ENCODE data around the gene GRK3.
"Not testable (repeated sequence)": the region's sequence is repeated elsewhere in the genome, so short reads cannot be mapped to it uniquely, and the experiment has no call there.

The GRK3 gene

GRCh38 chr22:25573841-25574240 is 9.4 kb downstream of the GRK3 start:
- Histone ChIP-seq H3K27me3 (no peaks in the 10 kb centered on the region), H3K36me3 (peaks cover 8 to 19% (median 15%) of the 10 kb centered on the region in 11 experiments; a peak in 17 of 22 replicates), H3K4me2 (no peak overlapping the region), H3K9me3 (replicated peaks in 1 of 11) (peaks cover 0 to 16% (median 7%) of the 10 kb centered on the region in 11 experiments; a peak in 14 of 22 replicates), H3K27ac (no peak overlapping the region), H3K4me1 (peaks cover 16 to 43% (median 29%) of the 10 kb centered on the region in 10 experiments), H4K20me1 (peaks cover 0 to 84% (median 32%) of the 10 kb centered on the region in 11 experiments; a peak in 13 of 22 replicates), H3K4me3 (no peak overlapping the region), H3K9ac (no peak overlapping the region)
- no peak for TF ChIP-seq Cebpa-rat (IDR thresholded peaks at IDR 0.05)

DNA sequence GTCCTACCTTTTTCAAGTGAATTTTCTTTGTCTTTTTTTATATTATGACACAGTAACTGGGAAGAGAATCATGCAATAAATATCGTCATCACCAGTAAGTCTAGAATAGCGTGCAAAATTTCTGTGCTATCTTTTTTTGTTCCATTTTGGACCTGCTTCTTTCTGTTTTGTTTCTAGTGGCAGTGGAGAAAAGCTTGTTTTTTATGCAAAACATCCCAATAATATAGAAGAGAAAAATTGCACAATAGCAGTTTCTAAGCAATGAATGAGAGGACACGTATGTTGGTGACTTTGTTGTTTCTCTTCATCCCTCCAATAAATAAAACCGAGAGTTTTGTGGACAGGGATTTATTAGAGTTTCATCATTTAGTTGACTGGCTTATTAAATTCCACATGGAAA is 10.3 kb downstream of the GRK3 start:
- no peak overlapping the region for H3K4me3 ChIP-seq
- no peak overlapping the region for H3K9ac ChIP-seq
- H3K4me2 ChIP-seq = no peak overlapping the region
- 0 out of 22 replicates have a peak, but pooled peaks of 1 of the 11 experiments have one; percentile 30 for TF ChIP-seq Cebpa-rat (IDR thresholded peaks at IDR 0.05)
- H3K4me1 ChIP-seq = peaks cover 9 to 34% (median 21%) of the 10 kb centered on the region in 10 experiments
- peaks cover 0 to 16% (median 8%) of the 10 kb centered on the region in 11 experiments; a peak in 14 of 22 replicates for H3K9me3 ChIP-seq (replicated peaks in 1 of 11)
- H3K27me3 ChIP-seq = no peaks in the 10 kb centered on the region
- H4K20me1 ChIP-seq = peaks cover 0 to 76% (median 30%) of the 10 kb centered on the region in 11 experiments; a peak in 13 of 22 replicates
- H3K27ac ChIP-seq = no peak overlapping the region
- peaks cover 9 to 24% (median 16%) of the 10 kb centered on the region in 11 experiments; a peak in 17 of 22 replicates for H3K36me3 ChIP-seq

DNA sequence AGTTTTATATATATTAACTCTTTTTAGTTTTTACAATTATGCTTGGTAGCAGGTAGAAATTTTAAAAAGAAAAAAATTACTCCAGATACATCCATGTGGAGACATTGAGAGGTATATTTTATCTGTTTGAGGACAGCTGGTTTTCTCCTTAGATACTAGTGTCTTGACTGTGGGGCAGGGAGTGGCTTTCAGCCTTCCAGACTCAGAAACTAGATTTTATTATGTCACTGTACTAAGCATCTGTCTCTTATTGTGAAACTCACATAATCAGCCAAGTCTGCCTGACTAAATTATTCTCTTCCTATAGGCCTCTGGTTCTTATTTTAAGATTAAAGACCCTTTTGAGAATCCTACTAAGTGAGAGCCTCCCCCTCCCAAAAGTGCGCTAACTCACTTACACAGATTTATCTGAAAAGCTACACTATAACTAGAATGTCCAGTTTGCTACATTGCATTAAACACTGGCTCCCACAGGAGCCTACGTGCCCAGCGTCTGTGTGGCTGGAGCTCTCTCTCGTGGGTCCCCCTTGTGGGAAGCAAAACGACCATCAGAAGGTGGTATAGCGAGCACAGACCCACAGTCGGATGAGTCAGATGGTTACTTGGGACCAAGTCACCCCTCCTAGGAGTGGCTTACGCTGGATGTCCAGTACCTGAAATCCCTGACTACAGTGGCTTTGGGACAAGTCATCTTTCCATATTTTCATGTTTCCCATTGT is 11.4 kb downstream of the GRK3 start:
- H3K4me2 ChIP-seq, H3K4me3 ChIP-seq, H3K9ac ChIP-seq, H3K27me3 ChIP-seq, H3K27ac ChIP-seq: not testable (repeated sequence)
- peaks cover 0 to 16% (median 8%) of the 10 kb centered on the region in 11 experiments; a peak in 14 of 22 replicates for H3K9me3 ChIP-seq (replicated peaks in 1 of 11)
- peaks cover 9 to 24% (median 16%) of the 10 kb centered on the region in 11 experiments; a peak in 17 of 22 replicates for H3K36me3 ChIP-seq
- H3K4me1 ChIP-seq = peaks cover 0 to 23% (median 10%) of the 10 kb centered on the region in 10 experiments; a peak in 13 of 20 replicates
- peaks cover 0 to 76% (median 24%) of the 10 kb centered on the region in 11 experiments; a peak in 12 of 22 replicates for H4K20me1 ChIP-seq

DNA sequence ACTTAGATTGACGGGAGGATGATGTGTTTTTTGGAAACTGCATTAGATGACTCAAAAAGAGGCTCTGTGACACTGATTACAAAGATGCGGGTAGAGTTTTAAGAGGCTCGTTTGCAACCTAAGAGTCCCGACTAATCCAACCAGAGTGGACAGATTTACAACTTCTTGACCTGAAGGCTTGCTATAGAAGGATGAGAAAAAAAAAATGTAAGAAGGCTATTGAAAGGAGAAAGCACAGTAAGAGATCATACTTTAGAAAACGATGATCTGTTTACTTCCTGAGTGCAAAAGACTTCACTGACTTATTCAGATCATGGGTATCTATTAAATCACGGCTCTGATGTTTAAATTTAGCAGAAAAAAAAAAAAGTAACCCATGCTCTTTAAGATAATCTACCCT is 17.0 kb downstream of the GRK3 start:
- H3K27me3 ChIP-seq, H3K4me3 ChIP-seq, H3K9ac ChIP-seq, H3K27ac ChIP-seq, H3K4me2 ChIP-seq: not testable (repeated sequence)
- H4K20me1 ChIP-seq = peaks cover 0 to 55% (median 6%) of the 10 kb centered on the region in 11 experiments; a peak in 13 of 22 replicates
- H3K9me3 ChIP-seq (replicated peaks in 1 of 11) = peaks cover 0 to 16% (median 8%) of the 10 kb centered on the region in 11 experiments; a peak in 15 of 22 replicates
- peaks cover 9 to 31% (median 15%) of the 10 kb centered on the region in 10 experiments; a peak in 18 of 20 replicates for H3K4me1 ChIP-seq
- peaks cover 9 to 24% (median 14%) of the 10 kb centered on the region in 11 experiments; a peak in 17 of 22 replicates for H3K36me3 ChIP-seq

GRCh38 chr22:25582946-25583345 is 18.5 kb downstream of the GRK3 start:
- Histone ChIP-seq H3K9ac (no peak overlapping the region), H3K9me3 (replicated peaks in 1 of 11) (peaks cover 6 to 18% (median 12%) of the 10 kb centered on the region in 11 experiments; a peak in 21 of 22 replicates), H4K20me1 (peaks cover 0 to 42% (median 6%) of the 10 kb centered on the region in 11 experiments; a peak in 12 of 22 replicates), H3K4me3 (no peak overlapping the region), H3K27me3 (no peaks in the 10 kb centered on the region), H3K27ac (no peak overlapping the region), H3K36me3 (peaks cover 7 to 15% (median 11%) of the 10 kb centered on the region in 11 experiments; a peak in 16 of 22 replicates), H3K4me1 (peaks cover 9 to 31% (median 15%) of the 10 kb centered on the region in 10 experiments; a peak in 18 of 20 replicates), H3K4me2 (peak overlapping the region in 7 of 11 experiments; percentile 12 to 41 (median 27); a peak in 10 of 22 replicates)
- no peak for TF ChIP-seq Cebpa-rat (IDR thresholded peaks at IDR 0.05)

- Histone ChIP-seq H3K9me3 (replicated peaks in 1 of 11) (peaks cover 20 to 27% (median 23%) of the 10 kb centered on the region in 11 experiments), H3K4me2 (peak overlapping the region in 1 of 11 experiments; percentile 48; a peak in 2 of 22 replicates), H4K20me1 (peaks cover 0 to 33% (median 6%) of the 10 kb centered on the region in 11 experiments; a peak in 10 of 22 replicates), H3K4me1 (peaks cover 9 to 31% (median 15%) of the 10 kb centered on the region in 10 experiments; a peak in 18 of 20 replicates), H3K36me3 (peaks cover 0 to 17% (median 9%) of the 10 kb centered on the region in 11 experiments; a peak in 12 of 22 replicates)
- H3K4me3 ChIP-seq, H3K27me3 ChIP-seq, H3K9ac ChIP-seq, H3K27ac ChIP-seq: not testable (repeated sequence)
Measured at GRCh38 chr22:25584993-25585392, 20.5 kb downstream of the GRK3 start.

DNA sequence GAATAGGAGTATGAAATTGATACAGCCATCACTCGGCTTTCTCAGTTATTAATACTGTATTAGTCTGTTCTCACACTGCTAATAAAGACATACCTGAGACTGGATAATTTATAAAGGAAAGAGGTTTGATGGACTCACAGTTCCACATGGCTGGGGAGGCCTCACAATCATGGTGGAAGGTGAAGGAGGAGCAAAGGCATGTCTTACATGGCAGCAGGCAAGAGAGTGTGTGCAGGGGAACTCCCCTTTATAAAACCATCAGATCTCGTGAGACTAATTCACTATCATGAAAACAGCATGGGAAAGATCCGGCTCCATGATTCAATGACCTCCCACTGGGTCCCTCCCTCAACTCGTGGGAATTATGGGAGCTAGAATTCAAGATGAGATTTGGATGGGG is 25.2 kb downstream of the GRK3 start:
- not testable (repeated sequence) for H3K4me1 ChIP-seq, H3K4me3 ChIP-seq, H3K27me3 ChIP-seq, H3K4me2 ChIP-seq, H3K27ac ChIP-seq, H3K9ac ChIP-seq
- Histone ChIP-seq H4K20me1 (peaks cover 0 to 18% (median 0%) of the 10 kb centered on the region in 11 experiments; a peak in 1 of 22 replicates), H3K36me3 (peaks cover 13 to 41% (median 25%) of the 10 kb centered on the region in 11 experiments; a peak in 20 of 22 replicates), H3K9me3 (replicated peaks in 1 of 11) (peaks cover 41 to 73% (median 63%) of the 10 kb centered on the region in 11 experiments)

- peaks cover 14 to 51% (median 35%) of the 10 kb centered on the region in 11 experiments; a peak in 20 of 22 replicates for H3K36me3 ChIP-seq
- H3K4me1 ChIP-seq = peaks cover 0 to 11% (median 2%) of the 10 kb centered on the region in 10 experiments; a peak in 11 of 20 replicates
- not testable (repeated sequence) for H3K27ac ChIP-seq, H3K4me2 ChIP-seq, H3K4me3 ChIP-seq, H3K9ac ChIP-seq, H3K27me3 ChIP-seq
- peaks cover 35 to 78% (median 61%) of the 10 kb centered on the region in 11 experiments for H3K9me3 ChIP-seq (replicated peaks in 1 of 11)
- H4K20me1 ChIP-seq = peaks cover 0 to 21% (median 0%) of the 10 kb centered on the region in 11 experiments; a peak in 2 of 22 replicates
Measured at GRCh38 chr22:25593323-25593722, 28.8 kb downstream of the GRK3 start.

GRCh38 chr22:25598609-25599008 is 34.1 kb downstream of the GRK3 start:
- peaks cover 9 to 32% (median 16%) of the 10 kb centered on the region in 11 experiments for H3K9me3 ChIP-seq (replicated peaks in 1 of 11)
- H3K36me3 ChIP-seq = peaks cover 11 to 29% (median 17%) of the 10 kb centered on the region in 11 experiments; a peak in 18 of 22 replicates
- H3K27me3 ChIP-seq = no peaks in the 10 kb centered on the region
- H3K4me2 ChIP-seq = peak overlapping the region in 7 of 11 experiments; percentile 4 to 48 (median 26); a peak in 9 of 22 replicates
- peaks cover 0 to 19% (median 6%) of the 10 kb centered on the region in 10 experiments; a peak in 11 of 20 replicates for H3K4me1 ChIP-seq
- no peak overlapping the region for H3K4me3 ChIP-seq
- TF ChIP-seq Cebpa-rat (IDR thresholded peaks at IDR 0.05) = no peak
- no peak overlapping the region for H3K27ac ChIP-seq
- H4K20me1 ChIP-seq = peaks cover 0 to 27% (median 0%) of the 10 kb centered on the region in 11 experiments; a peak in 4 of 22 replicates
- H3K9ac ChIP-seq = no peak overlapping the region

Data from BLaER1 treated with 17β-estradiol and CSF1 and Interleukin-3, amounts not matched to agents 10 nM and 100 nM (cell line).